Vagina (tissue), 2 donors: ENCODE results near the gene AFAP1.
A peak's percentile ranks its signal among the peaks of the same experiment; 100 is the strongest.

Experiments used
- CTCF ChIP-seq, 3 experiments: fragments of 450-650 bp in 2 of 3; fragments of 200-600 bp in 1 of 3; sonication (generic) in 1 of 3; IDR thresholded peaks; one replicate each; pipeline ENCODE4 v1.5.1; 2017 to 2019; ENCODE audit warnings: antibody characterized with exemption in 3 of 3, mild to moderate bottlenecking in 2 of 3, moderate library complexity in 2 of 3
- POLR2A ChIP-seq, 2 donors: fragments of 450-650 bp; IDR thresholded peaks; one replicate each; pipeline ENCODE4 v1.6.1; 2017; ENCODE audit warnings: antibody characterized with exemption in 2 of 2, mild to moderate bottlenecking in 2 of 2, moderate library complexity in 2 of 2
- POLR2AphosphoS5 ChIP-seq, 2 donors: sonication (generic); formaldehyde crosslinking; IDR thresholded peaks; one replicate each; pipeline ENCODE4 v1.9.0; 2017; ENCODE audit warnings: antibody characterized with exemption in 2 of 2, mild to moderate bottlenecking in 2 of 2, low read depth in 1 of 2; ENCODE audit not compliant: insufficient read depth in 1 of 2

GRCh38 chr4:7842384-7843279 lies 97.0 kb downstream of the AFAP1 start:
- TF ChIP-seq POLR2A (IDR thresholded peaks at IDR 0.05) (no peak), CTCF (IDR thresholded peaks at IDR 0.05) (no peak), POLR2AphosphoS5 (IDR thresholded peaks at IDR 0.05; ENCODE audit: insufficient read depth in 1 of 2, low read depth in 1 of 2) (peak; percentile 82 to 90)
